ENCODE data around the gene ASB9. TPM values are rescaled to one million over a fixed set of nuclear protein-coding genes. Genes with fewer than 3 reads are reported as not detected.

Gene ASB9
- total RNA-seq = 0.29 and 0.89 TPM in 2 replicates

GRCh38 chrX:15269618-15270521, at the start of gene ASB9:
ASB9 (minus strand) TSS chrX:15270083; CDS start chrX:15269874, 209 bp downstream.

GRCh38 chrX:15315509-15315908, 45.6 kb upstream of the ASB9 start, which contains the start of gene ASB11:
ASB11 (minus strand) TSS chrX:15315640; CDS start chrX:15315605, 35 bp downstream.

Other genes starting within 250 kb of the ASB9 start
- not detected in 2 replicates for gene ASB11, start 45.6 kb upstream of the ASB9 start, total RNA-seq
- 2.9 and 4.6 TPM in 2 replicates for gene PIGA, start 65.4 kb upstream of the ASB9 start, total RNA-seq
- not detected in 2 replicates for gene VEGFD, start 114.3 kb upstream of the ASB9 start, total RNA-seq
- 13.5 and 18.3 TPM in 2 replicates for gene PIR, start 223.2 kb upstream of the ASB9 start, total RNA-seq
- gene BMX, start 230.7 kb upstream of the ASB9 start, total RNA-seq = not detected in 2 replicates

All from myometrial cell (primary cell).